Measurements from ENCODE around the gene VAV1.

- TF ChIP-seq, protein P1, sequence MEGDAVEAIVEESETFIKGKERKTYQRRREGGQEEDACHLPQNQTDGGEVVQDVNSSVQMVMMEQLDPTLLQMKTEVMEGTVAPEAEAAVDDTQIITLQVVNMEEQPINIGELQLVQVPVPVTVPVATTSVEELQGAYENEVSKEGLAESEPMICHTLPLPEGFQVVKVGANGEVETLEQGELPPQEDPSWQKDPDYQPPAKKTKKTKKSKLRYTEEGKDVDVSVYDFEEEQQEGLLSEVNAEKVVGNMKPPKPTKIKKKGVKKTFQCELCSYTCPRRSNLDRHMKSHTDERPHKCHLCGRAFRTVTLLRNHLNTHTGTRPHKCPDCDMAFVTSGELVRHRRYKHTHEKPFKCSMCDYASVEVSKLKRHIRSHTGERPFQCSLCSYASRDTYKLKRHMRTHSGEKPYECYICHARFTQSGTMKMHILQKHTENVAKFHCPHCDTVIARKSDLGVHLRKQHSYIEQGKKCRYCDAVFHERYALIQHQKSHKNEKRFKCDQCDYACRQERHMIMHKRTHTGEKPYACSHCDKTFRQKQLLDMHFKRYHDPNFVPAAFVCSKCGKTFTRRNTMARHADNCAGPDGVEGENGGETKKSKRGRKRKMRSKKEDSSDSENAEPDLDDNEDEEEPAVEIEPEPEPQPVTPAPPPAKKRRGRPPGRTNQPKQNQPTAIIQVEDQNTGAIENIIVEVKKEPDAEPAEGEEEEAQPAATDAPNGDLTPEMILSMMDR (IDR thresholded peaks at IDR 0.05): no peak
- TF ChIP-seq POLR2A (IDR thresholded peaks at IDR 0.05) (peak; percentile 39), POLR2AphosphoS5 (IDR thresholded peaks at IDR 0.05) (peak in 1 of 3 donors; percentile 85)
These were observed 4.9 kb upstream of the VAV1 start, which contains the start of gene SH2D3A for GRCh38 chr19:6767357-6768235.
